ENCODE data around the gene HSPB6. TPM values are rescaled to one million over a fixed set of nuclear protein-coding genes. Genes with fewer than 3 reads are reported as not detected.

Gene HSPB6
- total and polyA plus RNA-seq, 2 of the 8 experiments (the other 6 are each of a cell fraction or from before 2014, with no cell fraction given): 0.91 TPM; not detected in 1

DNA sequence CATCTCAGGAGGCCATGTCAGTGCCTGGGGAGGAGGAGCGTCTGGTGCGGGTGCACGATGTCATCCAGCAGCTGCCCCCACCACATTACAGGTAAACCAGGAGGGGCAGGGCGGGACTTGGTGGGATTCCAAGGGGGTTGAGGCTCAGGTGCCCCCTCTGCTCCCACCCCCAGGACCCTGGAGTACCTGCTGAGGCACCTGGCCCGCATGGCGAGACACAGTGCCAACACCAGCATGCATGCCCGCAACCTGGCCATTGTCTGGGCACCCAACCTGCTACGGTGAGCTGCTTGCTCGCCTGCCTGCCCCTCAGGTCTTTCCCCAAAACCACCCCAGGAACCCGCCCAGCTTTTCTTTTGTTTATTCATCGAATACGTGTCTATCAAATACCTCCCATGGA, 25.8 kb upstream of the HSPB6 start:
- no peak for TF ChIP-seq CBX5 (IDR thresholded peaks at IDR 0.05; ENCODE audit: low read depth, low read length)
- TF ChIP-seq HDAC2 (IDR thresholded peaks at IDR 0.05; ENCODE audit: borderline replicate concordance in 1 of 2, low read depth in 2 of 2, low read length in 2 of 2): no peak
- TF ChIP-seq RXRA (IDR thresholded peaks at IDR 0.05; ENCODE audit: insufficient read depth, low read depth, low read length): no peak
- TF ChIP-seq SAP30 (IDR thresholded peaks at IDR 0.05; ENCODE audit: insufficient read depth, insufficient replicate concordance, low read length): no peak
- no peak for TF ChIP-seq EGR1 (IDR thresholded peaks at IDR 0.05; ENCODE audit: borderline replicate concordance, low read depth, low read length)
- no peak overlapping the region for H3K23ac ChIP-seq (ENCODE audit: insufficient read length)
- no peak overlapping the region for H2AFZ ChIP-seq (ENCODE audit: low read length)
- no peak overlapping the region; the same call in 1 of the 2 replicates for H4K8ac ChIP-seq (ENCODE audit: extremely low read depth, insufficient read depth, low read length)
- H3K27me3 ChIP-seq (replicated peaks in 1 of 4; ENCODE audit: control insufficient read depth in 3 of 4, extremely low read depth in 1 of 4, insufficient read depth in 3 of 4, low read length in 3 of 4): peaks cover 0 to 4% (median 0%) of the 10 kb centered on the region in 4 experiments; a peak in 1 of 7 replicates
- H2AK5ac ChIP-seq (ENCODE audit: low read depth, low read length): 0 out of 2 replicates have a peak overlapping the region, but pooled peaks have one; percentile 82
- peaks cover 0 to 12% of the 10 kb centered on the region in 2 experiments for H4K20me1 ChIP-seq (replicated peaks in 1 of 2; ENCODE audit: control insufficient read depth in 1 of 2, insufficient read depth in 2 of 2, low read length in 2 of 2)
- H3K79me2 ChIP-seq (ENCODE audit: control insufficient read depth in 1 of 2, insufficient read depth in 2 of 2, low read length in 2 of 2): no peaks in the 10 kb centered on the region
- H2BK15ac ChIP-seq (ENCODE audit: low read length): no peak overlapping the region
- DNase-seq (ENCODE audit: low read depth in 1 of 2, low spot score in 2 of 2) (no peak), FAIRE-seq (no peak)
- peaks cover 11% of the 10 kb centered on the region for H3K23me2 ChIP-seq (ENCODE audit: low read depth, low read length)
- ChIA-PET CTCF (ENCODE audit: partially characterized antibody) (interaction anchor here (1.0 to 1.2 kb wide), 4 partner anchors 15 to 44 kb away, joined by 3 to 5 read pairs (median 4); no protein-coding TSS in a partner anchor), POLR2A (ENCODE audit: partially characterized antibody) (interaction anchor here (1.1 to 1.8 kb wide), 2 partner anchors 34 to 42 kb away, joined by 4 read pairs; no protein-coding TSS in a partner anchor)
- H3K79me1 ChIP-seq (ENCODE audit: low read depth, low read length): no peaks in the 10 kb centered on the region; the same call in 1 of the 2 replicates
- no peak overlapping the region for H2BK120ac ChIP-seq (replicated peaks; ENCODE audit: low read depth, low read length)
- H2BK12ac ChIP-seq (ENCODE audit: low read depth, low read length): no peak overlapping the region
- no peaks in the 10 kb centered on the region for H3K9me3 ChIP-seq (ENCODE audit: insufficient read depth in 2 of 2, low read depth in 1 of 2, low read length in 1 of 2)
- peaks cover 0 to 18% (median 6%) of the 10 kb centered on the region in 4 experiments; a peak in 6 of 7 replicates for H3K4me1 ChIP-seq (replicated peaks in 1 of 4; ENCODE audit: control insufficient read depth in 3 of 4, insufficient read depth in 4 of 4, low read length in 3 of 4)
- no peak overlapping the region for H3K14ac ChIP-seq (ENCODE audit: insufficient read length)
- no peak overlapping the region for H3K56ac ChIP-seq (replicated peaks; ENCODE audit: insufficient read length, low read depth, low read length)
- H3K9ac ChIP-seq (replicated peaks in 1 of 4; ENCODE audit: extremely low read depth in 1 of 4, low read depth in 3 of 4, low read length in 3 of 4): no peak overlapping the region
- no peaks in the 10 kb centered on the region for H3K36me3 ChIP-seq (ENCODE audit: control insufficient read depth in 2 of 4, insufficient read depth in 4 of 4, low read length in 3 of 4)
- H2BK20ac ChIP-seq (ENCODE audit: low read length): no peak overlapping the region
- no peak overlapping the region for H3K4ac ChIP-seq (replicated peaks; ENCODE audit: insufficient read length, low read depth, low read length)
- 91% methylated on average over 12 of the region's 12 CpGs; no CpG with 5 or more reads in 1 of the 2 experiments for WGBS, 2 experiments (ENCODE audit: extremely low coverage in 1 of 2, insufficient coverage in 1 of 2, insufficient read length in 1 of 2, insufficient replicate concordance in 2 of 2, low coverage in 1 of 2, low lambda C conversion rate in 2 of 2, missing lambda C conversion rate in 1 of 2)
- no peak overlapping the region for H3K4me2 ChIP-seq (ENCODE audit: insufficient read depth in 1 of 2, low read depth in 2 of 2, low read length in 2 of 2)
- H3K4me3 ChIP-seq (ENCODE audit: extremely low read depth in 1 of 4, insufficient read depth in 2 of 4, low read depth in 3 of 4, low read length in 4 of 4): no peak overlapping the region
- no peak overlapping the region for H3K18ac ChIP-seq (ENCODE audit: extremely low read depth, low read length)
- no peak overlapping the region for H3K27ac ChIP-seq (ENCODE audit: low read depth, low read length)
- H2BK5ac ChIP-seq (ENCODE audit: low read depth, low read length): no peak overlapping the region
- no peak overlapping the region for H4K91ac ChIP-seq (replicated peaks; ENCODE audit: insufficient read length, low read length)
- H4K5ac ChIP-seq (ENCODE audit: insufficient read length, low read depth, low read length): no peak overlapping the region

Measured in H1 (cell line).